Measurements from ENCODE around the gene SEMA4D.
"Not testable (repeated sequence)": the region's sequence is repeated elsewhere in the genome, so short reads cannot be mapped to it uniquely, and the experiment has no call there.

SEMA4D gene

DNA sequence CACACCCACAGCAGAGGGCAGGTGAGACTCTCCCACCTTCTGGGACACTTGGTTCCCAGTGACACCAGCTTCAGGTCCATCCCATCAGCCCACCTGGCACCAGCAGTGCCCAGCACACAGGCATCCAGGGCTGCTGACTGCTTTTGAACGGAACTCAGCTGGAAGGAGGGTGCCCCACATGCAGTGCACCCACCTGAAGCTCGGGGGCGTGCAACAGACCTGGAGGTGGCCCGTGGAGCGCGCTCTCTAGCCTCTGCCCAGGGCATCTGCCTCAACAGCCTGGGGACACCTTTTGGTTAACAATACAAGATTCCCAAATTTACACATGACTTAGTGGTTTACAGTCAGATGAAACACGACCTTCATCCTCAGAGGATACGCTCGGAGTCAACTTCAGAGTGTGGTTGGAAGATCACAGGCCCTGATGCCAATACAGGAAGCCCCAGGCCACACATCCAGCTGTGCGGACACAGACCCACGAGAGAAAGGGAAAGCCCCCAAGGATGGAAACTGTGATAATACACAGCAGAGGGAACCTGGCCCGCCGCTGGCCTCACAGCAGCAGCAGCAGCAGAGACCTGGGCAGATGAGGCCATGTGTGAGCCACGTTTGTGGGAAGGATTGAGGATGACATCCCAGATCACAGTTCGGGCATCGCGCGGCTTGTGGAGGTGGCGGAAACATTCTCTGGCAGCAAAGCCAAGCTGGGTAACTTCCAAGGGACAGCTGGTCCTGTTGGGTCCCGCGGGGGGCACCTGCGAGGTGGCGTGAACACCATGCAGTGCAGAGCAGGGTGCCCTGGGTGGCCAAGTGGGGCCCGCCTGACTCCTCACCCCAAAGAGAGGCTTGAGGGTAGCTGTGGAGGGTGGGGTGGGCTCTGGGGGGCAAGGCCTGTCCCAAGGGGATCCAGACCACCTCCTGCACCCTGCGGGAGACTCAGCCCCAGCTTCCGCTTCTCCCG, 115.6 kb downstream of the SEMA4D start:
- DNase-seq: no peak

DNA sequence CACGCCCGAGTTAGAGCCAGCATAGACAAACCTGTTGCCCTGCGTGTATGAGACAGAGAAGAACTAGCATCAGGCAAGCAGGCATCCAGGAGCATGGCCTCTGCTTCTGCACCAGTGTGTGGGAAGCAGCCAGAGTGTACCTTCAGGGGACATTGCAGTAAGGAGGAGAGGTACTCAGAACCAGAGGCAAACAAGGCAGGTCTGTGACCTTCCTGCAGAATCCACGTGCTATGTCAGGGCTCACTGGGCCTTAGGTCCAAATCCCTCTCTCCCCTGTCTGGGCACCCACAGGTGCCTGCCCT, 116.7 kb downstream of the SEMA4D start:
- DNase-seq: no peak

DNA sequence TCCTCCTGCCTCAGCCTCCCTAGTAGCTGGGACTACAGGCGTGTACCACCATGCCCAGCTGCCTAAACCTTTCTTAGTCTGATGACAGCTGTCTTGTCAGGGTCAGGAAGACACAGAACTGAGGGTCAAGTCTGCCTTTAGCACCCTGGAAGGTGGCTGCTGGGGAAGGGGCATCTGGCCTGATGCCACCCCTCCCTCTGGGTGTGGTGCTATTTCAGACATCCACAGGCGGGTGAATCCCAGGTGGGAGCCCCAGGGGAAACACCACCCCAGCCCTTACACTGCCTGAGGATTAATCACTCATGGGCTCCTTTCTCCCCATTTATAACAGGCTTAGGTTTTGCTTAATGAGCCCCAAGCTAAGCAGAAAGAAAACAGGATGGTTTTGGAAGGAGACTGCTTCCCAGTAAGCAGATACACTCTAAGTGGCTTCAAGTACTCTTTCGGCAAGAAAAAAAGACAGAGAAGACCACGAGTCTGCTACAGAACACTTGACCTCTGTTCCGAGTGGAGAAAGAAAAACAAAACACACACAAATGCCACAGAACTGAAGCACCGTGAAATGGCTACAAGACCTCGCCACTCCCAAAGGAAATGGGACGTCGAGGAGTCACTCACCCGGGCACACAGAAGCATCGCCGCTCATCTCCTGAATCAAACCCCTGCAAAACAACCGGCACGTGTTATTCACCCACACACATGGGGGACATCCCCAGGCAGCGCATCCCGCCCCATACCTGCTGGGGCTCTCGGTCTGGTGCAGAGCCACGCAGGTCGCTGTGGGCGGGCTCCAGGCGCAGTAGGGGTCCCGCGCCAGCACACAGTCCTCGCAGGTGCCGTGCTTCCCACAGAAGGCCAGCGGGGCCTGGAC, 117.2 kb downstream of the SEMA4D start:
- no peak for DNase-seq

DNA sequence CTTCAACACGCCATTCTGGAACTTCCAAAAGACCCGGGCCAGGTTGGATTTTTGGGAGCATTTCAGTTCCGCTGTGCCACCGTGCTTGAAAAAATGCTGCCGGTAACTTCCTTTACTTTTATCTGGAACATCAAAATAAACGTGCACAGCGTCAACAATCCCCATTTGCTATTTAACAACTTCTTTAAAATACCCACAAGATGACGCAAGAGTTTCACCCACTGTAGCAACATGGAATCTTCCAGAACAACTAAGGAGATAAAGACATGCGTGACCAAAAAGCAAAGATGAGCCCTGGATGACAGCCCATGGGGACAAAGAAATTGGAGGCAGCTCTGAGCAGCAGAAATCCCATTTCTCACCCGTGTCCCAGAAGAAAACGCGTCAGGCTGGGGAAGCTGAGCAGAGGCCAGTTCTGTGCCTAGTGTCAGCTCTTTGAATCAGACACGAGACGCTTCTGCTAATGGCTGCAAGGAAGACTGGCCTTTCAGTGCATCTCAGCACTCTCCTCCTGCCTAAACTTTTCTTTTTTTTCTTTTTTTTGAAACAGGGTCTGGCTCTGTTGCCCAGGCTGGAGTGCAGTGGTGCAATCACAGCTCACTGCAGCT, 118.3 kb downstream of the SEMA4D start:
- DNase-seq: no peak

DNA sequence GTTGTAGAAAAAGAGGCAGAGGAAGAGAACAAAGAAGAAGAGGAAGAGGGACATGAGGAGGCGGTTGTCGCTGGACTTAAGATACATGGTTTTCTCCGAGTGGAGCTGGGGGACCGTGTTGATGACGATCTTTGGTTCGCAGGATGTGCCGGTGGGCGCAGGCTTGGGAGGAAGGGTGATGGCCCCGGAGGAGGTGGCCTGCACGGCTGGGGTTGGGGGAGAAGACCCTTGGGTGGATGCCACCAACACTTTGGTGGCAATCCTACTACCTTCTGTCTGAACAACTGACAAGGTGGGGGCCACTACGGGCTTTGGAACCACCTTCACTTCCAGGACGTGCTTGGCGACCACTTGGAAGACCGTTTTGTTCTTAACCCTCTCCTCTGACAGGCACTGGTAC, 118.9 kb downstream of the SEMA4D start:
- DNase-seq: no peak

DNA sequence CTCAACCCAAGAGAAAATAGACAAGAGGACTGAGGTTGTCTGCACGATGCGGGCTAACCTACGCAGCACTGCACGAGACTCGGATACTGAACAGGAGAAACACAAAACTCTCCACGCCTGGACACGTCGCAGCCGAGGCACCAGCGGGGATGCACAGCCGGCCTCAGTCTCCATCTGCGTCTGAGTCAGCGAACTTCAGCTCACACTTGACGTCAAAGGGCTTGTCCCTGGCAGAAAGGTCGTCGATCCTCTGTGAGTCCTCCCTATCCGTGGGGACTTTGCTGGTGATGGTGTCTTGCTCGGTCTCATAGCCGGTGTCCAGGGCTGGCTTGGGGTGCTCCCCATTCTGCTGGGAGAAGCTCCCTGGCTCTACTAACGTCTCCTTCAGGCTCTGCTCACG, 119.4 kb downstream of the SEMA4D start:
- no peak for DNase-seq

DNA sequence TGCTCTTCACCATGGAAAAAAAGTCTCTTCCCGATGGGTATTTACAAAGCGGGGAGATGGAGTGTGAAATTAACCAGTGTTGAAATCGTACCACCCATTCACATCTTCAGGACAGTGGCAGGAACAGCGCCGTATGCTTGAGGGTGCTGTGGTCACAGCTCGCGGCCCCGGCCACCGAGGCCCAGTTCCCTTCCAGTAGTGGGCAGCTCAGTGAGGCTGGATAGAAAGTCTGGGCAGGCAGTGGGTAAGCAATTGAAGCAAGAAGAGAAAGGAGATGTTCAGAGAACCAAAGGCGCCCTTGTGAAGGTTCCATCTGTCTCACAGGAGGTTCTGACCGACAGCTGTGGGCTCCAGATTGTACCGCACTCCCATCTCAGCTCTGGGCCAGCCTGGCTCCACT, 120.5 kb downstream of the SEMA4D start:
- DNase-seq: no peak

DNA sequence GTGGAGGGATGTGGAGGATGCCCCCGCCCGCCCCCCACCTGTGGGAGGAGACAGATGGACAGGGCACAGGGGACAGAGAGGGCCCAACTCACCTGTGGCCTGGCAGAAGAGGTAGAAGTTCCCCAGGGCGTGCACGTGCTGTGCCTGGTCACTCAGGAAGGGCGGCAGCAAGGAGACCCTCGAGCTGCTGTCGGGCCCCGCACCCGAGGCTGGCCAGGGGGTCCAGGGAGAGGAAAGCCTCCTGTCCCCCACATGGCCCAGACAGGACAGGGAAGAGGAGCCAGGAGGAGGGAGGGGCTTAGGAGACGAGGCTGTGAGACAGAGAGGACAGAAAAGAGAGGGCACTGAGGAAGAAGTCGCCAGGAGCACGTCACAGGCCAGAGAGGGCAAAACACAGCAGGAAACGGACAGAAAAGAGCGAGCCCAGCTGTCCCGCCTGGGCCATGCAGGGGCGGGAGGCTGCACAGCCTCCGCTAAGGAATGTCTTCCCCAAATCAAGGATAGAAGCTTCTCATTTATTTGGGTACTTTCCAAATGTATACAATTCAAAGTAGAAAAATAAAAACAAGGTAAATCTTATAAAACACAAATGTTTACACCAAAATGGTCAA, 121.1 kb downstream of the SEMA4D start:
- no peak for DNase-seq

DNA sequence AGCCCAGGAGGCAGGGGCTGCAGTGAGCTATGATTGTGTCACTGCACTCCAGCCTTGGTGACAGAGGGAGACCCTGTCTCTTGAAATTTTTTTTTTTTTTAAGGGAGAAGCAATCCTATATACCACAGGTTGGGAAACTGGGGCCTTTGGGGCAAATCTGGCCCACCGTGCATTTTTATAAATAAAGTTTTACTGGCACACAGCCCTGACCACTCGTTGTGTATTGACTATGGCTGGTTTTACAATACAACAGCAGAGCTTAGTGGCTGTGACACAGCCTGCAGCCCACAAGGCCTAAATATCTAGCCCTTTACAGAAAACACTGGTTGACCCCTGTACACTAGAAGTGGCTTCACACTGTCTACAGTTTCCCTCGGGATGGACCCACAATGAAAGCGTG, 121.6 kb downstream of the SEMA4D start:
- no peak for DNase-seq

DNA sequence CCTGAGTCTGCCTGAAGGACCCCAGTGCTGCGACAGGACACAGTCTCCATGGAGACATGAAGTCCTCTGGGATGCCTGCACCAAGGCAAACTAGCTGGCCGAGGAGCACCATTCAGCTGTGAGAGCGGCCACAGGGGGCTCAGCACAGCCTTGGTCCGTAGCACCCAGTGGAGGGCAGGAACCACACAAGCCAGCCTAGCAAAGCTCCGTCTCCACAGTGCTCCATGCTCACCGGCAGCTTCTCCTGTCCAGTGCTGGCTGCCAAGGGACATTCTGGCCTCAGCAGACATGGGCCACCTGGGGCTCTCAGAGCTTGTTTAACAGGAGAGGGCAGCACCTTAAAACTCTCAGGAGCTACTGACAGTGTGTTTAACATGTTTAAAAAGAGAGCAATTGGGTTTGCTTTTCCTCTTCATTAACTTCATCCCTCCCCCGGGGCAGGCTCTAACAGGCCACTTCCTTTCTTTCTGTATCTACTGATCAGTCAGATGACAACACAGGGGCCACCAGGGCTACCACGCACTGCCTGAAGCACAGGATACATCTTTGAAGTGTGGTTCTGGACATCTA, 122.6 kb downstream of the SEMA4D start:
- DNase-seq: no peak

DNA sequence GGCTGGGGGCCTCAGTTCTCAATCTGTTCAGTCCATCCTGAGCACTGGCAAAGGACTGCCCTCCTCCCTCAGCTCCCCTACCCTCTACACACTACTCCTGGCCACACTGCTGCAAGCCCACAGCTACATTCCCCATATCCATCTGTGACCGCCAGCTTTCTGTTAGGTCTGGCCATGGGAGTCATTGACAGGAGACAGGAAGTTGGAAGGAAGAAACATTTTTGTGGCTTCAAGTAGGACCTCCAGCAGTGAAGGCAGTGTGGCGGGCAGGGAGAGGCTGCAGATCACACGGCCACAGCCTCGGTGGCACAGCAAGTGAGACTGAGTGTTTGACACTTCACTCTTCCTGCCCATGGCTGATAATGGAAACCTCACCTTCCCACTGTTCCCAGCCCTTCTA, 123.7 kb downstream of the SEMA4D start:
- peak; percentile 13 for DNase-seq

DNA sequence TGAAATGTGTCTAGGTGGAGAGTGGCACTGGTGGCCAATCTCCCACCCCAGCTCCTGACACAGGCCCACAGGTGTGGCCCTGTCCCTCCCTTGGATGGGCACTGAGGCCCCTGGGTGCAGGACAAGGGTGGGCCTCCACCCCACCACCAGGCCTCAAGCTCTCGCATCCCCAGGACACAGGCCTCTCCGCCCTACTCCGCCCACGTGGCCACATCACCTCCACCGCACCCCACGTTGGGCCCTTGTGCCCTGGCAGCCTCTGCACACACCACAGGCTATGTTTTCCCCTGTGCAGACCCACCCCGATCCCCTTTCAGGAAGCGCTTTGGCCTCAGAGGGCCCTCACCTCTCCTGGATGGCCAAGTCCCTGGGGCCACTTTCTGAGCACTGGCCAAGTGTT, 124.9 kb downstream of the SEMA4D start:
- no peak for DNase-seq

DNA sequence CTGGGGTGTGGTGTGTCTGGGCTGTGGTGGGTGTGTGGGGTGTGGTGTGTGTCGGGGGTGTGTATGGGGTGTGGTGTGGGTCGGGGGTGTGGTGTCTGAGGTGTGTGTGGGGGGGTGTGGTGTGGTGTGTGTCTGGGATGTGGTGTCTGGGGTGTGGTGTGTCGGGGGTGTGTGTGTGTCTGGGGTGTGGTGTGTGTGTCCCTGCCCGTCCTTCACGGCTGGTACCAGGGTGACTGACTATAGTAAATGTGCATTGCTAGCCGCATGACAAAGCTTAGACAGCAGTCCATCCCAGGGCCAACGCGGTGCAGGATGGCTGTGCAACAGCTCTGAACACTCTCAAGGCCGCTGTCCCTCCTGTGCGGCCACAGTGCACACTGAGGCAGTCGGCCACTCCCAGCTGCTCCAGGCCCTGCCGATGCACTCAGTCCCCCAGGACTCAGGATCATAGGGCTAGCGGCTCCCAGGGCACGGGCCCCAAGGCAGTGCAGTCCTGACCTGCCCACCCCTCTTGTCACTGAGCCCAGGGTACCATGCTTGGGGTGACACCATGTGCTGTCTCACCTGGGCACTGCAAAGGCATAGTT, 125.6 kb downstream of the SEMA4D start:
- DNase-seq: no peak

DNA sequence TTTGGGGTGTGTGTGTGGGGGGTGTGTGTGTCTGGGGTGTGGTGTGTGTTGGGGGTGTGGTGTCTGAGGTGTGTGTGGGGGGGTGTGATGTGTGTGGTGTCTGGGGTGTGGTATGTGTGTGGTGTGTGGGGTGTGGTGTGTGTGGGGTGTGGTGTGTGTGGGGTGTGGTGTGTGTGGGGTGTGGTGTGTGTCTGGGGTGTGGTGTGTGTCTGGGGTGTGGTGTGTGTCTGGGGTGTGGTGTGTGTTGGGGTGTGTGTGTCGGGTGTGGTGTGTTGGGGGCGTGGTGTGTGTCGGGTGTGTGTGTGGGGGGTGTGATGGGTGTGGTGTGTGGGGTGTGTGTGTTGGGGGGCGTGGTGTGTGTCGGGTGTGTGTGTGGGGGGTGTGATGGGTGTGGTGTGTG, 126.1 kb downstream of the SEMA4D start:
- not testable (repeated sequence) for DNase-seq

DNA sequence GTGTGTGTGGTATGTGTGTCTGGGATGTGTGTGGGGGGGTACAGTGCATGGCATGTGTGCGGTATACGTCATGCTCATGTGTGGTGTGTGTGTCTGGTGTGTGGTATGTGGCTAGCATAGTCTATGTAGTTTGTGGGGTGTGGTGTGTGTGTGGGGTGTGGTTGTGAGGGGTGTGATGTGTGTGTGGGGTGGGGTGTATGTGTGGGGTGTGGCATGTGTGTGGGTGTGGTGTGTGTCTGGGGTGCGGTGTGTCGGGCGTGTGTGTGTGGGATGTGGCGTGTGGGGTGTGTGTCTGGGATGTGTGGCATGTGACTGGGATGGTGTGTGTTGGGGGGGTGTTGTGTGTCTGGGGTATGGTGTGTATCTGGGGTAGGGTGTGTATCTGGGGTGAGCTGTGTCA, 127.3 kb downstream of the SEMA4D start:
- DNase-seq: no peak

DNA sequence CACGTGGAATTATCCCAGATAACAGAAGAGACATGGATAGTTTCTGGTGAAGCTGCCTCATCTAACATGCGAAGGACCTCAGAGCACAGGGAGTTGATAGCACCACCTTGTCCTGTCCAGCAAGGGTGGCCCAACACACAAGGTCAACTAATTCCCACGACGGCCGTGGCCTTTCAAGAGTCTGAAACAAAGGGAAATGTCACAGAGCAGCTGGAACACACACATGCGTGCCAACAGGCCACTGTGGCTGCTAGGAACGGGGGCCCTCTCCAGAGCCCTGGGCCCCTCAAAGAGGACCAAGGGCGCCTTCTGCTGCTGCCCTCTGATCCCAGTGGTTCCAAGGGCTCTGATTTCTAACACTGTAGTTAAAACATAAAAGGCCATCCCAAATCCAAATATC, 128.9 kb downstream of the SEMA4D start:
- no peak for DNase-seq

DNA sequence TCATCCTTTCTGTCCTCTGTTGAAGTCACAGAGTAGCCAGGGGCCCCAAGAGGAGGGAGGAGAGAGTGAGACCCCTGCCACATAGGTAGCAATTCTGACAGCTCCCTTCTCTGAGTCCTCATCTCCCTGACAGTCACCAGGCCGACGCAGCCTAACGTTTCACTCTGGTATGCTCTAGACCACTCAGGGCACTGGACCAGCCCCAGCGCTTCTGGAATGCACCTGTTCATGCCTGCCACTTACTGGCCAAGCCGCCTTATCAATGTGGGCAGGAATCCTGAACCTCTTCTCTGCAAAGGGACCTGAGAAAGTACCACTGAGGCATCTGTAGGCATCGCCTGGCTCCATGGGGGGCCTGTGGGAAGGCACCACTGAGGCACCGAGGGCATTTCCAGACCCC, 129.4 kb downstream of the SEMA4D start:
- DNase-seq: no peak

DNA sequence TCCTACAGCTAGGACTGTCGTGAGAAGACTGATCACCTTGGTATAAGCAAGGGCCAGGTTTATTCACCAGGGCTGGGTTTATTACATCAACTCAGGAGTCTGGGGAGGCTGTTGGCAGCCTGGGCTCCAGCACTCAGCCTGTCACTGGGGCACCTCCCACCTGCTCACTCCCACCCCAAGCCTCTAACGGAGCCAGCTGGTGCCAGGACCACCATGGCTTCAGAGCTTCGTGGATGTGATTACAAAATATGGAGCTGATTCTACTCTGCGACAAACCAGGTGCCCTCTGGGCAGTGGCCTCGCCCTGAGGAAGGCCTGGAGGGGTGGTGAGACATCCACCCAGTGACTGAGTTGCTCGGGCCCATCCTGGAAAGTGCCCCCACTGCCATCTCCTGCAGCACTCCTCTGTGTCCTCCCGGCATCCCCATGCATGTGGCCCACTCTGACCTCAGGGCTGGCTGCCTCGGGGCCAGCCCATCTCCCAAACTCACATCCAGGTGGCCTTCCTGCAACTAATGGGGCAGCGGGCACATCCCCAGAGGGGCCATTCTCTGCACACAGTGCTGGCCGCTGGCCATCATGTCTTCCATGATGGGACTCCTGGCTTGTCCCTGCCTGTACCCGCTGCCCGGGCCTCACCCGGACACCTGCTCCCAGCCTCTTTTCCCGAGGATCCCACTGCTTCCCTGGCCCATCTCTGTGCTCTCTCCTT, 130.0 kb downstream of the SEMA4D start:
- DNase-seq: no peak

DNA sequence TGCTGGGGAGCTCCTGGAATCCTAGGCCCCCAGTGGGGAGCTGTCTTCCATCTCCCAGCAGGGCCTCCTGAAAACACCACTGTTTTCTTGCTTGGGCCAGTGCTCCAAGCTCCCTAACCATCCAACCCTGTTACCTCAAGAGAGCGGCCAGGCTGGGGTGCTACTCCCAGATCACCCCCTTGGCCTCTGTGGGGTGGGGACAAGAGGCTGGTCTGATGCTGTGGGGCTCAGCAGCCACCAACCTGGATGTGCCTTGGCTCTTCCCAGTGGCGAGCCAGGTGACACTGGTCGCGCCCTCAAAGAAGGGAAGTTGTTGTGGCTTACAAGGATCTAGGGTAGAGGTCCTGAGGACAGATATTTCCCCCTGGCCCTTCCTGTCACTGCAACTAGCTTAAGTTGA, 130.6 kb downstream of the SEMA4D start:
- no peak for DNase-seq

DNA sequence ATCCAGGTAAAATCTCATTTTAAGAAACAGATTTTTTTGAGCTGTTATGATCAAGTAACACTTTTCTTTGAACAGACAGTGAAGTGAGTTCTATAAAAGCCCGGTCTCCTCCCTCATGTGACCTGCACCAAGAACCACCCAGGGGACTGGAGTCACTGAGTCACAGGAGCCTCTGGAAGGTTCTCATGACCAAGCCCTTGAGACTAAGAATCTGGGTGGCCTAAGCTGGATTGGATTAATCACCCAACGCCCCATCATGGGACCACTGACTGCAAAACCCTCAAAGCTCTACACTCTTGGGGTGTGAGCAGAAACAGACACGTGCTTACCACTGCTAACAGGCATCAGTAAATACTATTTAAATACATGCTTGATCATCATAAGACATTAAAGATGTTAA, 131.2 kb downstream of the SEMA4D start:
- no peak for DNase-seq

DNA sequence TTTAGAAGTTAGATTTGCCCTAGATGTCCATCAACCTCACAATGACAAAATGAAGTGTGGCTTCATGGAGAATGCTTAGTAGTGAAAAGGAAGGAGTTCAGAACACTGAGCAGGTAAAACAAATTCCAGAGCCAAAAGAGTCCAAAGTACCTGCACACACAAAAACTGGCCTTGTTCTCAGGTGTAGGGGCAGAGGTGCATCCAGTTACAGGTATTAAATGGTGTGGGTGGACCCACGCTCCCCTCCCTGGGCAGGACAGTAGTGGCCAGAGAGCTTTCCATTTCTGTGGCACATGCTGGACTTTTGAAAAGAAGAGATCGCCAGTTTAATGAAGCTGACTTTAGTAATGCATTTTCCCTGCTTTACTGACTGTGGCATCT, 132.4 kb downstream of the SEMA4D start:
- no peak for DNase-seq
